GM18502 (cell line): ENCODE results near the gene PCID2.
"Not testable (repeated sequence)": the region's sequence is repeated elsewhere in the genome, so short reads cannot be mapped to it uniquely, and the experiment has no call there.

ENCODE experiments used
- ATAC-seq: cut with Tn5 transposase; IDR thresholded peaks from one replicate; pipeline ENCODE4 v1.9.1; 2021; ENCODE audit warnings: mild to moderate bottlenecking; ENCODE audit not compliant: unreplicated experiment, poor library complexity

The PCID2 gene

DNA sequence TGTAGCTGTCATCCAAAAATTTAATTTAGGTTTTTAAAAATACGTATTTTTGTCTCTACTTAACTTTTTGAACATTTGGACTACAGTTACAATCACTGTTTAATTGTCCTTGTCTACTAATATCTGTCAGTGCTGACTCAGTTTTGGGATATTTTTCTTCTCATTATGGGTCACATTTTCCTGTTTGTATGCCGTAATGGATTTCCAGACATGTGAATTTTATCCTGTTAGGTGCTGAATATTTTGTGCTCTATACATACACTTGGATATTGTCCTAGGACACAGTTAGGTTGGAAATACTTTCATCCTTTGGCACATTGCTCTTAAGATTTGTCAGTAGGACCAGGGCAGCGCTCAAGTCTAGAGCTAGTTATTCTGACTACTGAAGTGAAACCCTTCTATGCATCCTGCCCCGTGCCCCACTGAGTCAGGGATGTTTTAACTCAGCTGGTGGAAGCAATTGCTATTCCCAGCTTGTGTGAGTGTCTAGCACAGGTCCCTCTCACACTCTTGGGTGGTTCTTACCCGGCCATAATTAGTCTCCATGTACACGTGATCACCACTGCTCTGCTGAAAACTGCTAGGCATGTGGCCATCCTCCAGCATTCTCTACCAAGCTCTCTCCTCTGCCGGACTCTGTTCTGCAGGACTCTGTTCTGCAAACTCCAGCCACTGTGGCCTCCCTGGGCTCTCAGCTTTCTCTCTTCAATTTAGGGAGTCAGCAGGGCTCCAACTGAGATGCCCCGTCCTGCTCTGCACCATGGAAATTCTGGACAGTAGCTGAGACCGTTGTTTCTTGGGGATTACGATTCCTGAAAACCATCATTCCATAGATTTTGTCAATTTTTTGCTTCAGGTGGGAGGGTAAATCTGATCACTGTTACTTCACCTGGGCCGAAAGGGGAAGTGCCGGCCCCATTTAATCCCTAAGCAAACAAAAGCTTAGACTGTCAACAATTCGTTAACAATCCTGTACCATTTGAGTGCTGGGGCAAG, 38.9 kb downstream of the PCID2 start:
- no peak for ATAC-seq

- ATAC-seq, result no peak
These were observed 40.3 kb downstream of the PCID2 start for GRCh38 chr13:113168211-113168610.

DNA sequence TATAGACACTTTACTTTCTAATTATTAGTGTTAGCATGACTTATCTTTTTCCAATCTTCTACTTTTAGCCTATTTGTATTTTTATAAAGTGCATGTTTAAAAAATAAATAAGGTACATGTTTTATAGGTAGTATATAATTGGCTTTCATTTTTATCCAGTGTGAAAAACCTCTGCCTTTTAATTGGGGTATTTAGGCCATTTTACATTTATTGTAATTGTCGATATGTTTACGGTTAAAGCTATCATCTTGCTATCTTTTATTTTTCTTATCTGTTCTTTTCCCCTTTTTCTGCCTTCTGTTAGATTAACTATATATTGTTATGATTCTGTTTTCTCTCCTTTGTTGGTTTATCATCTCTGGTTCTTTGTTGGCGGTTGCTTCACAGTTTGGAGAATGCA, 40.9 kb downstream of the PCID2 start:
- ATAC-seq, result no peak

GRCh38 chr13:113167155-113167554, 41.3 kb downstream of the PCID2 start:
- no peak for ATAC-seq

DNA sequence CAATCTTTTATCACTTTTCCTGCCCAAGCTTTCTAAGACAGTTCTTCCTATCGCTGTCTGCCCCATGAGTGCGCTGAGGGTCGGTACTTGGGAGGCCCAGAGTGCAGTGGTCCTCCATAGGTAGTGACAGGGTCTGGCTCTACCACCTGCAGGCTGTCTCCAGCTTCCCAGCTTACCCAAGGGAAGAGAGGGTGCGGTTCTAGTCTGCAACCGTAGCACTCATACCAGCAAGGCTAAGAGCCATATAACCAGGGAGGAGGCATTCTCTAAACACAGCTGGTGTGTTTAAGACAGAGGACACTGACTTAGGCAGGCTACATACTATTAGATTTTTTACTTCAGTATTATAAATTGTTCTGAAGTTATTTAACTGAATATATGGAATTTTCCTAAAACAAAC, 41.8 kb downstream of the PCID2 start:
- no peak for ATAC-seq

DNA sequence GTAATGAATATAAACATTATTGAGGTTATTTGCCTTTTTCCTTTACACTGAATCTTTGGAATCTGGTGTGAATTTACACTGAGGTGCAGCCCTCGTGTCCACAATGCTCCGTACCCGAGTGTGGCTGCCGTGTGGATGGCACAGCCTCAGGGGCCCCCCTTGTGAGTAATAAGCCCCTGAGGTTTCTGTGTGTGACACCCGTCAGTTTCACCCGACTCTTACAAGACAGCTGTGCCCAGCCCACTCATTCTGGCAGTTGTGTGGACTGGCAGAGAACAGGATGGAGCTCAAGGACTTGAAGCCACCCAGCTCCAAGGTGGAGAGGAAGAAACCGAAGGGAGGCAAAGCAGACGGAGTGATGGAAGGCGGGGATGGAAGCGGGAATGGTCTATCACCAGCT, 42.2 kb downstream of the PCID2 start:
- no peak for ATAC-seq

GRCh38 chr13:113164492-113164891, 44.0 kb downstream of the PCID2 start:
- no peak for ATAC-seq

GRCh38 chr13:113162783-113163685, 45.4 kb downstream of the PCID2 start:
- ATAC-seq, result no peak

DNA sequence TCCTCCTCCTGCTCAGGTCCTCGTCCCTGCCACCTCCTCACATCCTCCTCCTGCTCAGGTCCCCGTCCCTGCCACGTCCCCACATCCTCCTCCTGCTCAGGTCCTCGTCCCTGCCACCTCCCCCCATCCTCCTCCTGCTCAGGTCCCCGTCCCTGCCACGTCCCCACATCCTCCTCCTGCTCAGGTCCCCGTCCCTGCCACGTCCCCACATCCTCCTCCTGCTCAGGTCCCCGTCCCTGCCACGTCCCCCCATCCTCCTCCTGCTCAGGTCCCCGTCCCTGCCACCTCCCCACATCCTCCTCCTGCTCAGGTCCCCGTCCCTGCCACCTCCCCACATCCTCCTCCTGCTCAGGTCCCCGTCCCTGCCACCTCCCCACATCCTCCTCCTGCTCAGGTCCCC, 46.5 kb downstream of the PCID2 start:
- not testable (repeated sequence) for ATAC-seq

GRCh38 chr13:113161433-113161832, 47.0 kb downstream of the PCID2 start:
- no peak for ATAC-seq

DNA sequence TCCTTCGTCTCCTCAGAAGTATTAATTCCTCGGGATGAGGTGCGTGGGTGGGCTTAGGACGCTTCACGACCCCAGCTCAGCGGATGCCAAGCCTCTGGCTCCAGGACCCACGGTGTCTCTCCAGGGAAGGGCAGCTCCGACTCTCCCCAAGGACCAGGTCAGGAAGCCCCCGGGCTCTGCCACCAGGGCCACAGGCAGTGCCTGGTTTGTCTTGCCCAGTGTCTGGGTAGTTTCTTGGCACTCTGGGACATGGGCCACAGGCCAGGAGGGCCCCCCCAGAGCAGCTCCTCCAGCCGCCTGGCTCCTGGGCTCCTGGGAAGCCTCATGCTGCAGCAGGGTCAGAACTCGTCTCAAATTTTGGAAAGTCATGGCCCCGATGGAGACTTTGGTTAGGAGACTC, 47.5 kb downstream of the PCID2 start:
- ATAC-seq, result no peak

DNA sequence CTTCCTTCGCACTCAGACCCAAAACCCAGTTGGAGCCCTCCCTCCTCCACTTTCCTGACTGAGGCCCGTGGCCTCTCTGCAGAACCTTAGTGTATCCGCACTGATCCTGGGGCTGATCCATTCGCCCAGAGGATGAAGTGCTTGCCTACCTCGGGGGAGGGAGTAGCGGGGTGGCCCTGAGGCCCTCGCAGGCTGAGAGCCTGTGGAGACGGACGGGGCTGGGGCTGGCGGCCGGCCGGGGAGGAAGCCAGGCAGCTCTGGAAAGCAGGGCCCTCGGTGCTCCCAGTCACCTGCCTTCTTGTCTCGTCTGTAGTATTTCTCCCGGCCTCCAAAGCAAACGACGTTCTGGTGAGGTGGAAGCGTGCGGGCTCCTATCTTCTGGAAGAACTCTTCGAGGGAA, 48.8 kb downstream of the PCID2 start:
- ATAC-seq, result no peak

DNA sequence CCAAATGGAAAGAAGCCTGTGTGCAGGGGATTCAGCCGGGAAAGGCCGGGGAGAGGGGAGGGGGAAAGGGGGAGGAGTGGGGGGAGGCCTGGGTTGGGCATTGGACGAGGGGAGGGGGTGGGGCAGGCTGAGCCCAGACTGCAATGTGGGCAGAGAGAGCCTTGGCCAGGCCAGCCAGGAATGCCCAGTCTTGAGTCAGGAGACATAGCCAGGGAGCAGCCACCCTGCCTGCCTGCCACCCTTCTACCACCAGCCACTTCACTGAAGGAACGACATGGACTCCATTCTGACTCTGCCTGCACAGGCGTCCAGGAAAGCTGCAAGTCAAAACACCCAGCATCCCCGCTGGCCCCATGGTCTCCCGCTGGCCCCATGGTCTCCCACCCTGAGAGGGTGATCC, 49.5 kb downstream of the PCID2 start:
- ATAC-seq, result no peak

- no peak for ATAC-seq
These were observed 50.3 kb downstream of the PCID2 start, which contains the start of gene PROZ for GRCh38 chr13:113157929-113158747. Gene PROZ, plus strand, starts transcription at chr13:113158648. Its CDS starts 13 bp downstream, at chr13:113158661.

DNA sequence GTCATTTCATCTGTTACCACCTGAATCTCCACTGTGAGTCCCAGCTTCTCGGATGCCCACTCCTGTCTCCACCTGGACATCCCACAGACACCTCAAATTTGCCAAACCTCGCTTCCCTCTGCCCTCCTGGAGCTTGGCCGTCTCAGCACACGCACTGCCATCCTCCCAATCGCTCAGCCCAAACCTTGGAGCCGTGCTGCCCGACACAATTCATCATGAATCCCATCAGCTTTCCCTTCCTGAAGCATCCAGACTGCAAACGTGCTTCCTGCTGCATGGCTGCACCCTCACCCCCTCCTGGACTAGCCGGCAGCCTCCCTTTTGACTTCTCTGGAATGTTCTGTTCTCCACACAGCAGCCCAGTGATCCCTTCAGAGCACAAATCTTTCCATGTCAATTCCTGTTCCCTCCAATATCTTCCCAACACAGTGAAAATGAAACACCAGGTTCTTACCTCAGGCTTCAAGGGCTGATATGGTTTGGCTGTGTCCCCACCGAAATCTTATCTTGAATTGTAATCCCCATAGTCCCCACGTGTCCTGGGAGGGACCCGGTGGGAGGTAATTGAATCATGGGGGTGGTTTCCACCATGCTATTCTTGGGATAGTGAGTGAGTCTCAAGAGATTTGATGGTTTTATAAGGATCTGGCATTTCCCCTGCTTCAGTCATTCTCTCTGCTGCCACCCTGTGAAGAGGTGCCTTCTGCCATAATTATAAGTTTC, 51.1 kb downstream of the PCID2 start:
- no peak for ATAC-seq

DNA sequence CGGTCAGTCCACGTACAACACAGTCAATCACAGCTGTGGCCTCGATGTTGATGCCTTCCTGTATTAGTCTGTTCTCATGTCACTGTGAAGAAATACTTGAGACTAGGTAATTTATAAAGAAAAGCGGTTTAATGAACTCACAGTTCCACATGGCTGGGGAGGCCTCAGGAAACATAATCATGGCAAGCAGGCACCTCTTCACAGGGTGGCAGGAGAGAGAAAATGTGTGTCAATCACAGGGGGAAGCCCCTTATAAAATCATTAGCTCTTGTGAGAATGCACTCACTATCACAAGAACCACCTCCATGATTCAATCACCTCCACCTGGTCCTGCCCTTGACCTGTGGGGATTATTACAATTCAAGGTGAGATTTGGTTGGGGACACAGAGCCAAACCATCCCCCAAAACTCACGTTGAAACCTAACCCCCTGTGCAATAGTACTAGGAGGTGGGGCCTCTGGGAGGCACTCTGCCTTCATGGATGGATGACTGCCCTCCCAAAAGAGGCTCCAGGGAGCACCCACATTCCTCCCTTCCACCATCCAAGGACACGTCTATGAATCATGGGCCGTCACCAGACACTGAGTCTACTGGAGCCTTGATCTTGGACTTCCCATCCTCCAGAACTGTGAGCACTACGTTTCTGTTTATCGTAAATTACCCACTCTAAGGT, 52.4 kb downstream of the PCID2 start:
- no peak for ATAC-seq

- no peak for ATAC-seq
These were observed 53.3 kb downstream of the PCID2 start for GRCh38 chr13:113155201-113155600.

DNA sequence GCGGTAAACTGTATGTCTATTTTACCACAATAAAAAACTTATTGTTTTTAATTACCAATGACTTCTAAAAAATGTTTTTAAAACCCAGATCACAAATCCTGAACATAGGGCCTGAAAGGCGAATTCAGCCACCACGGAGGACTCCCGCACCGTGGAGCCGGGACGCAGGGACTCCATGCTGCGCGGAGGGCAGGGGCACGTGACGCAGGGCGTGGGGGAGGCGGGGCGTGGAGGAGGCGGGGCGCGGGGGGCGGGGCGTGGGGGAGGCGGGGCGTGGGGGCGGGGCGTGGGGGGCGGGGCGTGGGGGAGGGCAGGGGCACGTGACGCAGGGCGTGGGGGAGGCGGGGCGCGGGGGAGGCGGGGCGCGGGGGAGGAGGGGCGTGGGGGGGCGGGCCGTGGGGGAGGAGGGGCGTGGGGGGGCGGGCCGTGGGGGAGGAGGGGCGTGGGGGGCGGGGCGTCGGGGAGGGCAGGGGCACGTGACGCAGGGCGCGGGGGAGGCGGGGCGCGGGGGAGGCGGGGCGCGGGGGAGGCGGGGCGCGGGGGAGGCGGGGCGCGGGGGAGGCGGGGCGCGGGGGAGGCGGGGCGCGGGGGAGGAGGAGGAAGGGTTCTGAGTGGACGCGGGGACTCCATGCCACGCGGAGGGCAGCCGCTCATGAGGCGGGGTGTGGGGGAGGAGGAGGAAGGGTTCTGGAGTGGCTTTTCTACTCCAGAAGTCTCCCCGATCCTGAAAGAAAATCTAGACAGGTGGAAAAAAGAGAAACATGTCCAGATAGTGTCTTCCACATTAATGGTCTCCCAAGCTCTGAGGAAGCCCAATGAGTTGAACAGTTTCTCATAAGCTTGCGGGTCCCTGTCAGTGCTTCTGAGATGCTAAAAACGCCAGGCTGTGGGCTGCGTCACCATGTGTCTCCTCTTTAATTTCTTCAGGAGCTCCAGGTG, 54.4 kb downstream of the PCID2 start:
- peak; percentile 66 for ATAC-seq
